DND-41 (cell line): ENCODE measurements around the gene PTPRN2.

Source experiments
- CTCF ChIP-seq: IDR thresholded peaks from 2 replicates; pipeline ENCODE4 v1.5.1; 2012; ENCODE audit warnings: borderline replicate concordance, low read length, moderate library complexity, mild to moderate bottlenecking; ENCODE audit not compliant: poor library complexity, severe bottlenecking; ENCODE audit errors: extremely low read depth
- EZH2 ChIP-seq: IDR thresholded peaks from 3 replicates; pipeline ENCODE4 v1.6.1; 2012; ENCODE audit warnings: borderline replicate concordance, low read depth, mild to moderate bottlenecking, moderate library complexity, low read length, inconsistent platforms; ENCODE audit not compliant: severe bottlenecking

- TF ChIP-seq CTCF (no peak), EZH2 (no peak)
Observed at GRCh38 chr7:157664871-157665633, 922.6 kb downstream of the PTPRN2 start.
